ENCODE data around the gene BARX2.

GRCh38 chr11:129455756-129456655 lies 80.4 kb downstream of the BARX2 start:
- no peak for TF ChIP-seq POLR2AphosphoS5 (IDR thresholded peaks at IDR 0.05; ENCODE audit: low read depth)
- no peak for TF ChIP-seq CTCF (IDR thresholded peaks at IDR 0.05; ENCODE audit: insufficient read depth, low read length)
- no peak for TF ChIP-seq GABPA (IDR thresholded peaks at IDR 0.05; ENCODE audit: low read depth)
- TF ChIP-seq REST (IDR thresholded peaks at IDR 0.05; ENCODE audit: insufficient replicate concordance, low read depth), result no peak
